MM.1S (cell line): ENCODE measurements around the gene S100A7.

Experiments used
- DNase-seq: peaks from one replicate; pipeline ENCODE4 v3.0.0-alpha.2; 2015
- H2AFZ ChIP-seq: fragments of 300-600 bp; sonication (generic); 2 replicates; pipeline ENCODE4 v1.6.0; 2016; ENCODE audit warnings: antibody characterized with exemption, low read length
- H3F3A ChIP-seq: fragments of 300-600 bp; sonication (generic); 2 replicates; pipeline ENCODE4 v1.6.1; 2016; ENCODE audit warnings: mild to moderate bottlenecking, antibody characterized with exemption, low read length, moderate library complexity, mixed read lengths; ENCODE audit not compliant: insufficient read depth
- H3K27ac ChIP-seq: fragments of 300-600 bp; sonication (generic); 2 replicates; pipeline ENCODE4 v1.5.1; 2016; ENCODE audit warnings: mild to moderate bottlenecking, low read length
- H3K27me3 ChIP-seq: fragments of 300-600 bp; sonication (generic); replicated peaks from 2 replicates; pipeline ENCODE4 v1.6.0; 2016; ENCODE audit warnings: low read length; ENCODE audit not compliant: insufficient read depth
- H3K36me3 ChIP-seq: fragments of 300-600 bp; sonication (generic); replicated peaks from 2 replicates; pipeline ENCODE4 v1.6.1; 2016; ENCODE audit warnings: mild to moderate bottlenecking, low read length, mixed read lengths; ENCODE audit not compliant: insufficient read depth
- H3K4me1 ChIP-seq: fragments of 300-600 bp; sonication (generic); 2 replicates; pipeline ENCODE4 v1.6.1; 2016; ENCODE audit warnings: low read length, mixed read lengths
- H3K4me2 ChIP-seq: fragments of 300-600 bp; sonication (generic); 2 replicates; pipeline ENCODE4 v1.6.0; 2016; ENCODE audit warnings: low read depth, low read length
- H3K4me3 ChIP-seq: fragments of 300-600 bp; sonication (generic); 2 replicates; pipeline ENCODE4 v1.5.1; 2016; ENCODE audit warnings: low read length, mixed read lengths
- H3K79me2 ChIP-seq: fragments of 300-600 bp; sonication (generic); 2 replicates; pipeline ENCODE4 v1.6.1; 2016; ENCODE audit warnings: mixed run types, low read length, mixed read lengths
- H3K9ac ChIP-seq: fragments of 300-600 bp; sonication (generic); 2 replicates; pipeline ENCODE4 v1.6.1; 2016; ENCODE audit warnings: low read length, mixed read lengths
- H3K9me2 ChIP-seq: fragments of 300-600 bp; sonication (generic); replicated peaks from 2 replicates; pipeline ENCODE4 v1.6.1; 2016; ENCODE audit warnings: mild to moderate bottlenecking, low read length, mixed read lengths; ENCODE audit not compliant: insufficient read depth
- H3K9me3 ChIP-seq: fragments of 300-600 bp; sonication (generic); replicated peaks from 2 replicates; pipeline ENCODE4 v1.6.1; 2016; ENCODE audit warnings: mild to moderate bottlenecking, low read length, mixed read lengths; ENCODE audit not compliant: insufficient read depth
- H4K20me1 ChIP-seq: fragments of 300-600 bp; sonication (generic); 2 replicates; pipeline ENCODE4 v1.6.1; 2016; ENCODE audit warnings: mild to moderate bottlenecking, low read length, moderate library complexity, mixed read lengths; ENCODE audit not compliant: insufficient read depth
- CTCF ChIP-seq: fragments of 300-600 bp; sonication (generic); IDR thresholded peaks from 2 replicates; pipeline ENCODE4 v1.5.1; 2016; ENCODE audit warnings: antibody characterized with exemption, low read length, mixed read lengths
- EZH2 ChIP-seq: fragments of 300-600 bp; sonication (generic); optimal IDR thresholded peaks from 2 replicates; pipeline ENCODE3; 2017; ENCODE audit warnings: low read depth, mild to moderate bottlenecking, antibody characterized with exemption, low read length, mixed read lengths
- EZH2phosphoT487 ChIP-seq: fragments of 300-600 bp; sonication (generic); IDR thresholded peaks from 2 replicates; pipeline ENCODE4 v1.6.1; 2018; ENCODE audit warnings: antibody characterized with exemption, low read length

S100A7 gene

GRCh38 chr1:153437236-153437635 is 23.2 kb downstream of the S100A7 start:
- Histone ChIP-seq H3K4me1 (no peaks in the 10 kb centered on the region), H3K79me2 (no peaks in the 10 kb centered on the region), H3K4me3 (no peak overlapping the region), H3K36me3 (no peaks in the 10 kb centered on the region), H3K9me3 (no peaks in the 10 kb centered on the region), H4K20me1 (no peaks in the 10 kb centered on the region), H3K27ac (no peak overlapping the region), H3K9me2 (no peaks in the 10 kb centered on the region), H2AFZ (no peak overlapping the region), H3K27me3 (no peaks in the 10 kb centered on the region; the same call in 1 of the 2 replicates), H3F3A (no peaks in the 10 kb centered on the region), H3K4me2 (no peak overlapping the region), H3K9ac (no peak overlapping the region)
- TF ChIP-seq CTCF (no peak), EZH2phosphoT487 (no peak), EZH2 (no peak)
- DNase-seq = no peak

- H2AFZ ChIP-seq = no peak overlapping the region
- no peaks in the 10 kb centered on the region; the same call in 1 of the 2 replicates for H3K27me3 ChIP-seq
- no peaks in the 10 kb centered on the region for H4K20me1 ChIP-seq
- no peaks in the 10 kb centered on the region for H3K36me3 ChIP-seq
- no peak overlapping the region for H3K4me2 ChIP-seq
- no peaks in the 10 kb centered on the region for H3K9me2 ChIP-seq
- no peaks in the 10 kb centered on the region for H3K9me3 ChIP-seq
- H3K4me3 ChIP-seq = no peak overlapping the region
- no peaks in the 10 kb centered on the region for H3K79me2 ChIP-seq
- no peak for TF ChIP-seq EZH2phosphoT487
- TF ChIP-seq EZH2 = no peak
- TF ChIP-seq CTCF = no peak
- no peak overlapping the region for H3K27ac ChIP-seq
- no peaks in the 10 kb centered on the region for H3F3A ChIP-seq
- no peaks in the 10 kb centered on the region for H3K4me1 ChIP-seq
- H3K9ac ChIP-seq = no peak overlapping the region
- DNase-seq = peak; percentile 2
These were observed 25.6 kb downstream of the S100A7 start for GRCh38 chr1:153434746-153435455.

GRCh38 chr1:153432874-153433681 is 27.4 kb downstream of the S100A7 start:
- Histone ChIP-seq H3K9me2 (no peaks in the 10 kb centered on the region), H2AFZ (no peak overlapping the region), H3K36me3 (no peaks in the 10 kb centered on the region), H3K9me3 (no peaks in the 10 kb centered on the region), H3K79me2 (no peaks in the 10 kb centered on the region), H3K27ac (no peak overlapping the region), H3K27me3 (peaks cover 10% of the 10 kb centered on the region; the same call in 1 of the 2 replicates), H3K9ac (no peak overlapping the region), H4K20me1 (no peaks in the 10 kb centered on the region), H3K4me3 (no peak overlapping the region), H3K4me1 (no peaks in the 10 kb centered on the region), H3K4me2 (no peak overlapping the region), H3F3A (no peaks in the 10 kb centered on the region)
- DNase-seq = peak; percentile 4
- TF ChIP-seq CTCF (no peak), EZH2 (no peak), EZH2phosphoT487 (no peak)
